Erythroblast (primary cell): Measurements from ENCODE around the gene KAZN.

Experiments used
- DNase-seq, 2 experiments: peaks; one replicate each; lab custom pipeline; 2025; lab: John Stamatoyannopoulos, UW
- GATA1 ChIP-seq: IDR thresholded peaks from 2 replicates; pipeline ENCODE4 v1.6.1; 2011; ENCODE audit warnings: low read depth, mild to moderate bottlenecking, control low read depth, low read length, moderate library complexity
- POLR2A ChIP-seq: IDR thresholded peaks from 2 replicates; pipeline ENCODE4 v1.6.1; 2011; ENCODE audit warnings: mild to moderate bottlenecking, low read length

Gene KAZN

DNA sequence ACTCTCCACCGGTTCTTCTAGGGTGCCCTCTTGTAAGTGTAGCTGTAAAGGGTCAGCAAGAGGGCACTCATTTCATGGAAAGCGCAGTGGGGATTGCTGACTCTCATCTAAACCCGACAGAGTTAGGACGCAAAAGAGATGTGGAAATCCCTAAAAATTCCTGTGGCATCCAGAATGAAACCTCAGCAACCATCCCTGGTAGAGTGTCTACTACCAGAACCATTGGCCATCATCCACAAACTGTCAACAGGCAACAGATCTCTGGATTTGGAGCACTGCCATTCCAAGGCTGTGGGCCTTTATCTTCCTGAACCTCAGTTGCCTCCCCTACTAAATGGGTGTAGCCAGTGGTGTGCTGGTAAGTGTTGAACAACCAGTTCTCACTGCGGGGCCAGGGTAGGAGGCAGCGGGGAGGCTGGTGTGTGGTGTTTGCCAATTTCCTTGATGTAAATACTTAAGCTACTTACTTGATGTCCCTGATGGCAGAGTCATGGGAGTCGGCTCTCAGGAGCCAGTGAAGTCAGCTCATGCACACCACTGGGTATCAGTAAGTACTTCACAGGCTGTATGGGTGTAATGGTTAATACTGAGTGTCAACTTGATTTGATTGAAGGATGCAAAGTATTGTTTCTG, 195.8 kb downstream of the KAZN start:
- TF ChIP-seq GATA1 = no peak
- no peak for TF ChIP-seq POLR2A
- DNase-seq = peak in 1 of 2 experiments; percentile 14

DNA sequence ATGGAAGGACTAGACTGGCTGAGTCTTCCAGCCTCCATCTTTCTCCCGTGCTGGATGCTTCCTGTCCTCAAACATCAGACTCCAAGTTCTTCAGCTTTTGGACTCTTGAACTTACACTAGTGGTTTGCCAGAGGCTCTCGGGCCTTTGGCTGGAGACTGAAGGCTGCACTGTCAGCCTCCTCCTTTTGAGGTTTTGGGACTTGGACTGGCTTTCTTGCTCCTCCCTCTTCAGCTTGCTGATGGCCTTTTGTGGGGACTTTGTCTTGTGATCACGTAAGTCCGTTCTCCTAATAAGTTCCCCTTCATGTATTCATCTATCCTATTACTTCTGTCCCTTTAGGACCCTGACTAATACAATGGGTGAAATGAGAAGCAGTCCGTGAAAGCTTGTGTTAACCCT, 196.4 kb downstream of the KAZN start:
- TF ChIP-seq POLR2A = no peak
- TF ChIP-seq GATA1 = no peak
- DNase-seq = no peak

DNA sequence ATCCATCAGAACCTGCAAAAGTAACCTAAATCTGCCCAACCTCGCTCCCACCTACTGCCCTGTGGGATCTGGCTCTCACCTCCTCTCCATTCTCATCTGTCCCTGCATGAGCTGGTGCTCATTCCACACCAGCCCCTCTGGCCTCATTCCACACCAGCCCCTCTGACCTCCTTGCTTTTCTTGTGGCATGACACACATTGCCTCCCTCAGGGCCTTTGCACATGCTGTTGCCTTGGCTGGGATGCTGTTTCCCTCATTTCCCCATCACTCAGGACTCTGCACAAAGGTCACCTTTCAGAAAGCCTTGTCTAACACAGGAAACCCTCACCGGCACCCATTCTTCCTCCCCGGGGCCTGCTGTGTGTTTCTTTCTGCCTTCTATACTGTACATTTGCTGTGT, 197.1 kb downstream of the KAZN start:
- DNase-seq = no peak
- TF ChIP-seq GATA1 = no peak
- no peak for TF ChIP-seq POLR2A

DNA sequence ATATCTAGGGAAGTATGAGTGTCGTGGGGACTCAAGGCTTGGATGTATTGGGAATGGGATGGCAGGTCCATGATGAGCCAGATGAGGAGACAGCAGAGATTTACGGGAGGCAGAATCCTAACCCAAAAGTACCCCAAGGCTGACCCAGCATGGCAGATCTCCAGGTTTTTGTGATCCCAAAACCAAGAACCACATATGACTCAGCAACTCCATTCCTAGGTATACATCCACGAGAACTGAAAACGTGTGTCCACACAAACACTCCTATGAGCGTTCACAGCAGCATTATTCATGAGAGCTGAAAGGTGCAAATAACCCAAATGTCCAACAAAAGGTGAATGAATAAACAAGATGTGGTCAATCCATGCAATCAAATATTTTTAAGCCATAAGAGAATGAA, 201.5 kb downstream of the KAZN start:
- no peak for DNase-seq
- TF ChIP-seq POLR2A (no peak), GATA1 (no peak)

DNA sequence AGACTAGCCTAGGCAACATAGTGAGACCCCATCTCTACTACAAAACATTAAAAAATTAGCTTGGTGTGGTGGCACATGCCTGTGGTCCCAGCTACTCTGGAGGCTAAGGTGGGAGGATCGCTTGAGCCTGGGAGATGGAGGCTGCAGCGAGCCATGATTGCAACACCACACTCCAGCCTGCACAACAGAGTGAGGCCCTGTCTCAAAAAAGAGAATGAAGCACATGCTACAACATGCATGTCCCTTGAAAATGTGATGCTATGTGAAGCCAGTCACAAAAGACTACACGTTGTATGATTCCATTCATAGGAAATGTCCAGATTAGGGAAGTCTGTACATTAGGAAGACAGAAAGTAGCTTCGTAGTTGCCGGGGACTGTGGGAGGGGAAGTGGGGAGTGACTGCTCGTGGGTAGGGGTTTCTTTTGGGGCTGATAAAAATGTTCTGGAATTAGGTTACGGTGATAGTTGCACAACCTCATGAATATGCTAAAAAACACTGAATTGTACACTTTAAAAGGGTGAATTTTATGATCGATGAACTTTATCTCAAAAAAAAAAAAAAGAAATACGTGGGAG, 202.1 kb downstream of the KAZN start:
- TF ChIP-seq POLR2A = no peak
- no peak for DNase-seq

DNA sequence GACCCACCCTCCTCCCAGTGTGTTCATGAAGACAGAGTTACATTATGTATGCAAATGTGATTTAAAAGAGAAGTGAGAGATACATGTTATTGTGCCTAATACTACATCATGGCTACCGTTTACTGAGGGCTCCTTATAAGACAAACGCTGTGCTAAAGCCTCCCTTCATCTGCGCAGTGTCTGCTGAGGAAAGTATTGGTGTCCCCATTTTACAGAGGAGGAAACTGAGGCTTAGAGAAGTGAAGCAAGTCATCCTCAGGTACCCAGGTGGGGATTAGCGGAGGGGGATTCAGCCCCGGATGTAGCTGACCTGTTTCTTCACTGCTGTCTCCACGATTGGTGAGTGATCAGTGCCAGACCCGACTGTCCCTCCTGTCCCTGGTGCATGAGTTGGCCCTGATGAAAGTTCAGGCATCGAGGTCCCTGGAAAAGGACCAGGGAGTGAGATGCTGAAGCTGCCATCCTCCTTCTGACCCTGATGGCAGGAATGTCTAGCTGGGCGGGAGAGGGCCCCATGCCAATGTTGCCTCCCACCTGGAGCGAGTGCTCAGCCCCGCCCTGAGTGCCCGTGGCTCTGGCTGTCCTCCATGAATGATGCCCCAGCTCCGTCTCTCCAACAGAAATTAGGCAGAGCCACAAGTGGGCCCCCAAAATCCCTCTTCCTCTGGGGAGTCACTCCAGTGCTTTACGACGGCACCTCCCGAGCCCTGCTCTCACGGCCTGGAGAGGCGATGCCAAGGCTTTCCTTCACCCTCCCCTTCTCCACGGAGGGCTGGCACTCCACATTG, 204.7 kb downstream of the KAZN start:
- DNase-seq = no peak
- no peak for TF ChIP-seq GATA1
- TF ChIP-seq POLR2A = no peak

DNA sequence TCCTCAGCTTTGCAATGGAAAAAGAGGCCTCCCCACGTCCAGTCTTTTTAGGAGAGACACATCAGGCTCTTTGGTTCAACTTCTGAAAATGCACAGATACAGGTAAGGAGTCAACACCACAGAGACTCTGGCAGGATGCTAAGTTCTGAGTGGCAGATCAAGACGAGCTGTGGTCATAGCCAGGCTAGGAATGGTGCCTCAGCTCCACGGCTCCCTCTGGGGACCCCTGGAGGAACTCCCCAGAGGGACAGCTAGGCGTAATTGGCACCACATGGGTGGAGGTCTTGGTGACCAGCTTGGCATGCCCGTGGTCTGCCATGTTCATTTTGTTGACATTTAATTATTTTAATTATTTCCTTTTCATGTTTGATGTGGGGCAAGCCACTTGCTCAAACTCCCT, 206.1 kb downstream of the KAZN start:
- peak; percentile 32 to 39 for DNase-seq
- no peak for TF ChIP-seq GATA1
- no peak for TF ChIP-seq POLR2A

DNA sequence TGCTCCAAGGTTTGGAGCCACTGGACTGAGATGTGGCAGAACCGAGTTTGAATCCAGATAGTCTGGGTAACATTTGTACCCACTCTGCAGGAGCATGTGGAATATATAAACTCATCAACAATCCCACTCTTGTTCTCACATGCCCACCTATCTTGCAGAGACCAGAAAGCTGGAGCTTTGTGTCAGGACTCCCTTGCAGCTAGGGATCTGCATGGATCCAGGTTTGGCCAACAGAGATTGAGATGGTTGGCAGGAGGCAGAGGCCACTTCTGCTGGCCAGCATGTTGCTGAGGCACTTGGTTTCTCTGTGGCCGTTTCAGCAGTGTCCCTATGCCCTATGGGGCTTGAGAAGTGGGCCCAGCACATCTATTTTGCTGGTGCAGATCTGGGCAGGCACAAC, 208.3 kb downstream of the KAZN start:
- peak in 1 of 2 experiments; percentile 6 for DNase-seq
- TF ChIP-seq POLR2A = no peak
- TF ChIP-seq GATA1 = no peak

DNA sequence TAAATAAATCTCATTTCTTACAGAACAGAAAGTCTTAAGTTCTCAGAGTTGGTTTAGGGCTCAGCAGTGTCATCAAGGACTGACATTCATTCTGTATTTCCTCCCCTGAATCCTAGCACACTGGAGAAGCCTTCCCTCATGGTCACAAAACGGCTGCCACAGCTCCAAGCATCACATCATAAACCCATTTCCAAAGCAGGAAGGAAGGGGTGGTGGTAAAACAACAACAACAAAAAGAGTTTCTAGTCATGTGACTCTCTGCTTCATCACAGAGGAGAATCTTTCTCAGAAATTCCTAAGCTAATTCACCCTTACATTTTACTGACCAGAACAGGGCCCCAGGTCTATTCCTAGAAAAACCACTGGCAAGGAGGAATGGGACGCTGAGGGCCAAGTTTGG, 210.3 kb downstream of the KAZN start:
- DNase-seq = no peak
- TF ChIP-seq POLR2A = no peak
- TF ChIP-seq GATA1 = no peak

DNA sequence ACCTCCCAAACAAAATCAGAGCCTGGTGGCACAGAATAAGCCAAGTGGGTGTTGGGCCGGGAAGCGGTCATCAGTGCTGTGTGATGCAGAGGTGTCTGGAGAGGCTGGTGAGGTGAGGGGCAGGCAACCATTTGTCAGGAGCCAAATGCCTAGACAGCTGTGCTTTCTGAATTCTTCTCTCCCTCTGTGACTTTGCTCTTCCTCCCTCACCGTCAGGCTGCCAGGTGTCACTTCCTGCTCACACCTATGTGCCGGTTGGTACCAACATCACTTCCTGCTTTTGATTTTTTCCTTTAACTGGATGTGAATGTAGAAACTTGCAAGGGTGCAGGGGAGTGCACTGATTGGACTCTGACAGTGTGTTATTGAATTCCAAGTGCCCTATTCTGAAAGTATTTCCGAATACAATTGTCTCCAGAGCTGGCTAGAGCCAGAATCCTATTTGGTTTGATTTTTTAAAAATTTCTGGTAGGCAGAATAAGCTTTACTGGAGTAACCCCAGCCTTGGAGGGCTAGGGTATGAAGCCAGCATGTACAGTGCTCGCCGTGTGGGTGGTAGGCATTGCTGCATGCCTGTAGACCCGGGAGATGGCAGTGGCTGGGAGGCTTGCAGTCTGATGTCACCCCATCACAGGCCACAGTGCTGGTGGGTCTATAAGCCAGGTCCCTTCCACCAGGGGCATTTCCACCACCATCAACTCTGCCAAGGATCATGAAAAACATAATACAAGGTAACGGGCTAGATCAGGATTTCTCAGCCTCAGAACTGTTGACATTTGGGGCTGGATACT, 210.9 kb downstream of the KAZN start:
- no peak for TF ChIP-seq GATA1
- TF ChIP-seq POLR2A = no peak
- DNase-seq = no peak

DNA sequence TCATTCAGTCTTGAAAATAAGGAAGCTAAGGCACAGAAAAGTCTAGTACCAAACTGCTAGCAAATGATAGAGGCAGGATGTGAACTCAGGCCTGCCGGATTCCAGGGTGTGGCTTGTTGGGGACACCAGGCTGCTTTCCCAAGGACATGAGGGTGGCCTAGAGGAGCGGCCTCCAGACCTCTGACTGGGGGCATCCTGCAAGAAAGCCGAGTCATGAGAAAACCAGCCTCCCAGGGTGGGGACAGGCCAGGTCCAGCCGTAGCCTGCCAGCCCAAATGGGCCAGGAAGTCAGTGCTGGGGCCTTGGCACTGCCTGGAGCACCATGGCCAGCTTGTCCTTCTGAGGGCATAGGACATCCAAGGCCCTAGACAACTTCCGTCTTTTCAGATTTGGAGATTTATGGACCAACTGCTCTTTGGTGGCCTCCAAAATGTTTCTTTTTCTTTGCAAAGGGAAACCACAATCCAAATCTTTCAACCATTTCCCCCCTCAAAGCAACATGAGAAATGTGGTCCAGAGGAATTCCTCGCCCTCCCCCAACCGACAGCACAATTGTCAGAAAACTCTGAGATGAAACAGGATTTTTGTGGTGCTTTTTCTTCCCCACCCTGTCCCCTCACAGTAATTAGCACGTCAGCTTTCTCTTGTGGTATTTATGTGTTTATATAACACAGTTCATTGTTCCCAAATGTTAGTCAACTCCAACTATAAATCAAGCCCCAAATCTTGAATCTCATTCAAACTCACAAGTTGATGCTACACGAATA, 212.3 kb downstream of the KAZN start:
- TF ChIP-seq GATA1 = no peak
- TF ChIP-seq POLR2A = no peak
- DNase-seq = no peak

DNA sequence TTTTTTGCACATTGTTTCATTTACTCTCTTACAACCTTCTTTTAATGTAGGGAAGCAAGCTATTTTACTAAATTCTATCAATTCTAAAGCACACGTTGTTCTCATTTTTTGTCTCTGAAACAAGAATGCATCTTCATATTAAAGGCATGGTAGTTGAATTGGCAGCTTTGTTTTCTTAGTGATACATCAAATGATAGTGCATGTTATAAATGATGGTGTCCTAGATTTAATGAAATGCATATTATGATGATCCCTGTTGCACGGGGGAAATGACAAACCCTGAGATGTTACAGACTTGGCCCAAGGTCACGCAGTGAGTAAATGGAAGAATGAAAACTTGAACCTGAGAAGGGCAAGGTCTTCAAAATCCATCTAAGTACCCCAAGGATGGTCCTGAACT, 213.1 kb downstream of the KAZN start:
- TF ChIP-seq POLR2A (no peak), GATA1 (no peak)

DNA sequence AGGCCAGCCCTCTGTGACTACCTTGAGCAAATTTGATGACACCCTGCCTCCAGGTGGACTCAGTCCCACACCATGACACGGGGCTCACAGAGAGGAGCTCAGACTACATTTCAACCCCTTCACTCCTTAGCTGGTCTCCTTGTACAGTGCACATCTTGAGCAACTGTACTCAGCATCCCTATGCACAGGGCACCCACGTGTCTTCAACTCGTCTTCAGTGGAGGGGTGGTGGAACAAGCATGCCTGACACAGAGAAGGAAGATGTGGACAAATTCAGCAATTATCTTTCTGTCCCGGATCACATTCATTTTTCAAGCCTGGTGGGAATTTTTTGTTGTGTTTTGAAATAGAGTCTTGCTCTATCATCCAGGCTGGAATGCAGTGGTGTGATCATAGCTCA, 213.7 kb downstream of the KAZN start:
- DNase-seq = no peak
- TF ChIP-seq POLR2A = no peak
- TF ChIP-seq GATA1 = no peak

More for the DNA sequence above, 213.1 kb downstream of the KAZN start:
- no peak for DNase-seq
